ENCODE results near the gene MTMR11. TPM values are rescaled to one million over a fixed set of nuclear protein-coding genes. Genes with fewer than 3 reads are reported as not detected.
A peak's percentile ranks its signal among the peaks of the same experiment; 100 is the strongest.
"Not testable (repeated sequence)": the region's sequence is repeated elsewhere in the genome, so short reads cannot be mapped to it uniquely, and the experiment has no call there.

The MTMR11 gene
- total and polyA plus RNA-seq, 9 of the 15 experiments (the other 6 are each of a cell fraction or from before 2014, with no cell fraction given) = 0.09 to 1.6 (median 0.51) TPM

- TF ChIP-seq CEBPG (CRISPR knock-in tag; IDR thresholded peaks at IDR 0.05) = no peak
- peak; percentile 18 to 41; a peak in 1 of 4 replicates for TF ChIP-seq CEBPG (tag; conservative IDR thresholded peaks at IDR 0.05 in 1 of 2, IDR thresholded peaks at IDR 0.05 in 1 of 2)
- TF ChIP-seq SNIP1 (IDR thresholded peaks at IDR 0.05; ENCODE audit: low read depth) = no peak
- no peak for TF ChIP-seq MYC (IDR thresholded peaks at IDR 0.05; ENCODE audit: low read depth, low read length)
- TF ChIP-seq MYC (CRISPR knock-in tag; IDR thresholded peaks at IDR 0.05; ENCODE audit: borderline replicate concordance, low read depth) = no peak
- TF ChIP-seq CC2D1A (IDR thresholded peaks at IDR 0.05) = peak; percentile 30; the same call in 1 of the 2 replicates
- TF ChIP-seq DEAF1 (CRISPR knock-in tag; IDR thresholded peaks at IDR 0.05) = peak; percentile 79
- no peak for TF ChIP-seq CXXC5 (CRISPR knock-in tag; IDR thresholded peaks at IDR 0.05)
- no peak for TF ChIP-seq BRD4 (IDR thresholded peaks at IDR 0.05)
- TF ChIP-seq BMI1 (IDR thresholded peaks at IDR 0.05; ENCODE audit: low read length) = no peak
- 0 out of 2 replicates have a peak, but pooled peaks have one; percentile 1 for TF ChIP-seq MAFG (tag; conservative IDR thresholded peaks at IDR 0.05)
- no peak for TF ChIP-seq OTX1 (CRISPR knock-in tag; IDR thresholded peaks at IDR 0.05)
These were observed 25.5 kb upstream of the MTMR11 start (continued) for GRCh38 chr1:149962039-149962647.

- CTCF ChIA-PET (ENCODE audit: low intra/inter-chr PET ratio); H4K20me1 ChIP-seq (replicated peaks; ENCODE audit: control insufficient read depth, insufficient read depth, low read length); H3K27ac ChIP-seq (ENCODE audit: extremely low read depth, low read depth, low read length); FAIRE-seq; H3K9ac ChIP-seq (ENCODE audit: insufficient read depth in 1 of 2, low read depth in 2 of 2, low read length in 2 of 2); ATAC-seq; BruUV-seq (replicated peaks); H3K79me2 ChIP-seq (ENCODE audit: control insufficient read depth, insufficient read depth, low read length); H3K4me1 ChIP-seq (replicated peaks in 1 of 2; ENCODE audit: control insufficient read depth in 2 of 2, insufficient read depth in 2 of 2, low read length in 2 of 2); in situ Hi-C loops (cut with MboI); H3K27me3 ChIP-seq (ENCODE audit: control insufficient read depth in 2 of 2, insufficient read depth in 2 of 2, low read length in 2 of 2); H3K9me3 ChIP-seq (replicated peaks; ENCODE audit: control insufficient read depth, insufficient read depth, low read depth, low read length); H3K4me2 ChIP-seq (ENCODE audit: insufficient read depth, low read length); H3K9me1 ChIP-seq (ENCODE audit: control insufficient read depth, insufficient read depth, low read length); DNase-seq (ENCODE audit: extremely low read depth in 1 of 4, low spot score in 3 of 4); intact Hi-C loops (cut with micrococcal nuclease); H3K4me3 ChIP-seq; H2AFZ ChIP-seq (ENCODE audit: low read depth, low read length): not testable (repeated sequence)
- peaks cover 43% of the 10 kb centered on the region for H3K36me3 ChIP-seq (ENCODE audit: control insufficient read depth, insufficient read depth, low read length)
- WGBS (ENCODE audit: insufficient coverage, low coverage, missing lambda C conversion rate) = 96% methylated on average over 11 of the region's 14 CpGs
- POLR2A ChIA-PET = interaction anchor here (0.7 kb wide), 1 partner anchor 10 kb away, joined by 3 read pairs; no protein-coding TSS in a partner anchor
These were observed 20.9 kb upstream of the MTMR11 start for GRCh38 chr1:149957548-149957947.

Measured in K562 (cell line).